Right renal pelvis (tissue), 4 donors: ENCODE results near the gene HOXD11. TPM values are rescaled to one million over a fixed set of nuclear protein-coding genes. Genes with fewer than 3 reads are reported as not detected.

ENCODE experiments used
- DNase-seq, 4 donors: peaks; one replicate each; pipeline ENCODE4 v3.0.0-alpha.2; 2013; ENCODE audit warnings: low read depth in 4 of 4, low spot score in 3 of 4, missing footprints in 1 of 4
- polyA plus RNA-seq, 4 donors: library from polyadenylated mRNA; unstranded; fragments of 120-200 nt; gene quantifications; one replicate each; pipeline ENCODE4 v1.2.1, GENCODE V29; 2013; ENCODE audit not compliant: insufficient read length in 4 of 4

The HOXD11 gene
- polyA plus RNA-seq, 4 donors, result 45.6 to 59.4 (median 58.4) TPM

DNA sequence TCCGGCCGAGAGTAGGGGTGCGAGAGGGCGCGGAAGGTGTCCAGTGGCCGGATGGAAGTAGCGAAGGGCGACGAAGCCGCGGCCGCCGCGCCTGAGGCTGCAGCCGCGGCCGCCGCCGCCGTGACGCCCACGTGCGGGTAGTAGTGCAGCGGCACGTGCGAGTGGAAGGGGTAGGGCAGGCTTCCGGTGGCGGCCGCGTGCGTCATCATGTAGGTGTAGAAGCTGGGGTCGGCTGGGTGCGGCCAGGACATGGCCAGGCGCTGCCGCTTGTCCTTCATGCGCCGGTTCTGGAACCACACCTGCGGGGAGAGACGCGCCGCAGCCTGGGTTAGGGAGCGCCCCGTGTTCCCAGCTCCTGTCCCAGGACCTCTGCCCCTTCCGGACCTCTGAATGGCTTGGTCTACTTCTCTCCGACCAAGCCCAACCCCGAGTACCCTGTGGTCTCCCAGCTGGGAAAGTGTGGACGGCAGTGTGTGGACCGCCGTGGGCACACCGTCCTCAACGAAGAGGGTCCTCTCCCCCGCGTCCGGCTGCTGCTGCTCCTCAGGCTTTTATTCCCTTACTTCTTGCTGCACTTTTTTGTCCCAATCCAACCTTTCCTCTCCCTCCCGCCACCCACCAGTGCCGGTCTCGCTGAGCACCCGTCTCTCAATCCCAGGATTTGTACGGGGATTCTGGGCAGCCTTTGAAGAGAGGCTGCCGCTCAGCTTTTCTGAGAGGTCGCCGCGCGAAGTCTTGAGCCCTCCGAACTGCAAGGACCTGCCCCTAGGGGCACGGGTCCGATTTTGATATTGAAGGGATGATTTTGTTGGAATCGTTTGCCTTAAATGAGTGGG, 26.3 kb upstream of the HOXD11 start:
- no peak for DNase-seq

GRCh38 chr2:176081376-176081836, 25.7 kb upstream of the HOXD11 start:
- DNase-seq, result no peak

- no peak for DNase-seq
These were observed 25.1 kb upstream of the HOXD11 start for GRCh38 chr2:176081837-176082524.

GRCh38 chr2:176082525-176082823, 24.6 kb upstream of the HOXD11 start:
- DNase-seq, result no peak

GRCh38 chr2:176082824-176083751, 24.0 kb upstream of the HOXD11 start:
- no peak for DNase-seq

DNA sequence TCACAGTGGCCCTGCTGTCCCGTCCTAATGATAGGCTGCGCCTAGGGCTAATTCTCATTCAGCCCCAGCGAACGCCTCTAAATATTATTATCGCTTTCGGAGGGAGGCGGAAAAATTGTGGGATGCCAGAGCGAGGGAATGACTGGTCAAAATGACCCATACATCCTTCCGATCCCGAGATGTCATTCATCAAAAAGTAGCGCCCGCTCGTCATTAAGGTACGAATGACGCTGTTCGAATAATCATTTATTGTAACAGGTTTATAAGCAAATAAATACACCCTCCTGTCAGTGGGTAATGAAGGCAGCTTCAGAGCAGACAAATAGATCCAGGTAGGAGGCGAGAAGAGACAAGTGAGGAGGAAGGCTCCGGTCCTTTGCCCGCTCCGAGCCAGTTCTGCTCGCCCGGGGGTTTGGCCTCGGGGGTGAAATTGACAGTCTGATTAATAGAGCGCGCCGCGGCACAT, 23.3 kb upstream of the HOXD11 start, which contains the start of gene EVX2:
EVX2 (minus strand) TSS at position 167 of the 466 bp plus-strand sequence. CDS start 186 bp downstream, outside the sequence.
- no peak for DNase-seq

- no peak for DNase-seq
These were observed 22.4 kb upstream of the HOXD11 start for GRCh38 chr2:176084611-176085119.

DNA sequence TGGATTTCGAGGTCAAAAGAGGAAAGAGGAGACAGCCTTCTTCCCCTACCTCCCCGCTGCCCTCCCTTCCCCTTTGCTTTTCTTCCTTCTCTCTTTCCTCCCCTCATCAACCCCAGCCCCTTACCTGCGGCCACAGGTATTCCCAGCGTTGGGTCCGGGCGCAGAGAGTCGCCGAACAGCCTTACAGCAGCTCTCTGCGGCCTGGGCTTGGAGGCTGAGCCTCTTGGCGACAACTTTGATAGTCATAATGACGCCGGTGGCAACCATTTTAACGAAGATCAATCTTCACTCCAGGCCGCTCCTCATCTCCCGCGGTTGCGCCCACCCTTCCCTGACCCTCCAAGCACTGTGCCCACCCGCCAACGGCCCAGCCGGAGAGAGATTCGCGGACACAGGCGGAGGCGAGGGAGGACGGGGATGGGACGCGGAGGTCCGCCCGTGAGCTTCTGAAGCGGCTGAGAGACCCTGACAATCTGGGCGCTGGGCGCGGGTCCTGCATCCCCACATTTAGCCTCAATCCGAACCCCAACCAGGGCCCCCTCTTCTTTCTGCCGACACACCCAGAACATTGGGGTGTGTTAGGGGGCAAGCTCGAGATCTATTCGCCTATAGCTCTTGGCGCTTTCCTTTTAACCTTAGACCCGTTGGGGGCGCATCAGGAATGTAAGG, 21.8 kb upstream of the HOXD11 start:
- no peak for DNase-seq

DNA sequence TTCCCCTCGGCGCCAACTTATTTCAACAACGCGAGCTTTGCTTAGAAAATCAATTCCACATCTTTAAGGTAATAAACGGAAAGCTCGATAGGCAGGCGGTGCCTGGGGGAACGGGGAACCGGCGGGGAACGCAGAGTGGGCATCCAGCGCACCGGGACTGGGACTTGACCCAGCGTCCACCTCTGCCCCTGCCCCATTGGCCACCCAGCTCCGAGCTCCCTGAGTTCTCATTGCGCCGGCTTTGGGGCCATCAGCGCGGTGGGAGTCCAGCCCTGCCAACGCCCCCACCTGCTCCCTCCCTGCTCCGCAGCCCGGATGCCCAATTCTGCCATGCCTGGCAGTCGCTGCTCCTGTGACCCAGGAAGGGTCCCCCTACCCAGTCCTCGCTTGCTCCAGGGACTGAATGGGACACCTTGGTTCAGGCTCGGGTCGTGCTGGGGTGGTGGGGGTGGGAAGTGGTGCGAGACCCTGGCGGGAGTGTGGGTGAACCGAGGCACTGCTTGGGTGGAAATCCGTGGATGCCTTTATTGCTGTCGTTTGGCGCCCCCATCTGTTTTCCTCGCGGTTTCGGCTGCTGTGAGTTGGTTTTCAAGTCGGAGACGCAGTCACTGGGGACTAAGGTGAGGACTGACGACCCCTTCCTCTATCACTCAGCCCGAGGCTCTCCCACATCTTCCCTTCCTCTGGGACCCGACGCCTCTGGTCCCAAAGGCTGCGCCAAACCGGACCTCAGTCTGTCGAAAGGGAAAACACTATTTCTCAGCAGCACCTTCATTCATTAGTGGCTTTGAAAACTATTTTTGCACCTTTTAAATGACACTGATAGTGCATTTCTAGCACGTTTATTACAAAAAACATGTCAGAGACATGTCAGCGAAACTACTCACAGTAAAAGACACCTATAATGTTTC, 21.0 kb upstream of the HOXD11 start:
- DNase-seq, result no peak

DNA sequence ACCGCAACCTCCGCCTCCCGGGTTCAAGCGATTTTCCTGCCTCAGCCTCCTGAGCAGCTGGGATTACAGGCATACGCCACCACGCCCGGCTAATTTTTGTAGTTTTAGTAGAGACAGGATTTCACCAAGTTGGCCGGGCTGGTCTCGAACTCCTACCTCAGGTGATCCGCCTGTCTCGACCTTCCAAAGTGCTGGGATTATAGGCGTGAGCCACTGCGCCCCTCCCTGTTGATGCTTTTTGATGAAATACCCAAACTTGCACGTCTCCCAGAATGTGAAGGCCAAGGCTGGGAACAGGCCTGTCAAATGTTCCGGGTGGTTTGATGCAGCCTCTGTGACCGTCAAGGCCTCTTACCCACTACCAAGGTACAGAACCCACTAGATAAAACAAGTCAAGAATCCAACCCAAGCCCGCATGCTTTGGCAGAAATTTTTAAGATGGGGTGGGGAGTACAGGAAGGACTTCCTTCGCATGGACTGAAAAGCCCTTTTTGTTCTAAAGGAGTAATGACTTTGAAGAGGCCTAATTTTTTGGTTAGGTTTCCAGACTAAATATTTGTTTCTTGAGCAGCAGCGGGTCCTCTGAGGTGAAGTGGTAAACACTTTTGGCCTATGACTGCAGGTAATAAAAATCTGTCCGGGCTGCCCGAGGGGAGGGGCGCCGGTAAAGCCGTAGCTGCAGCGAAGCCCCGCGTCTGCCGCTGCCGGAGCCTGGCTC, 19.6 kb upstream of the HOXD11 start:
- no peak for DNase-seq

DNA sequence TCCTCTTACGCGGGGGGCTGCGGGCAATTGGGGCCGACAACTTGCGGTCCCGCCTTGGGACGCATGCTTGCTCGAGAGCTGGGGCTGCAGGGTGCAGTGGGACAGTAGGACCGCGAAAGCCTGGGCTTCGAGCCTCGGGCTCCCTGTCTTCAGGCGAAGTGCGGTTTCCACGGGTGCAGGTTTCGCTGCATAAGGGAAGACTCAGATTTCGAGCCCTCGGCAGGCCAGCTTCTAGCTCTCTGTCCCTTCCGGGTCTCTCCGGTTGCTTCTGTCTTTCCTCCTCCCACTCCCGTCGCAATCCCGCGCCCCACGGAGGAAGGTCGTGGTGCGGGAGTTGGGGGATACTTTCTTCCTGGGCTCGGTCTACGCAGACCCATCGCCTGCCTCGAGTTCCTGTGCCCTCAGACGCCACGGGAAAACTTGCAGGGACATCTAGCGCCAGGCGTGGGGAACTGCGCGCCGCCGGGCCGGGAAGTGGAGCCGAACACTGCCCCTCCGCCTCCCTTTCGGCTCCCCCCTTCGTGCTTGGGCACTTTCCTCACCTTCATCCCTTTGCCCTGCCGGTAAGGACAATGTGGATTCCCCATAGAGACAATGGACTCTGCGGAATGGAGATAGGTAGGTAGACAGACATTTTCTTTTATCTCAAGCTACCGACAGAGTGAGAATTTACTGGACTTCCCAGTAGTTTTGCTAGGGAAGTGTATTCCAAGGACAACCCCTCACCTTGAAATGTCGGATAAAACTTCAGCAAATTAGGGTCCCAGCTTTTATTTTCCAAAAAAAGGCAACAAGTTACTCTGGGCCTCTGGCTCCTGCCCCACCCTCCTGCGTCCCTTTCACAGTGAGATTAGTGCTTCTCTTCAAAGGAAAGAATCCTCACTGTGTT, 18.8 kb upstream of the HOXD11 start:
- DNase-seq, result no peak

- no peak for DNase-seq
These were observed 17.9 kb upstream of the HOXD11 start for GRCh38 chr2:176088937-176089842.

DNA sequence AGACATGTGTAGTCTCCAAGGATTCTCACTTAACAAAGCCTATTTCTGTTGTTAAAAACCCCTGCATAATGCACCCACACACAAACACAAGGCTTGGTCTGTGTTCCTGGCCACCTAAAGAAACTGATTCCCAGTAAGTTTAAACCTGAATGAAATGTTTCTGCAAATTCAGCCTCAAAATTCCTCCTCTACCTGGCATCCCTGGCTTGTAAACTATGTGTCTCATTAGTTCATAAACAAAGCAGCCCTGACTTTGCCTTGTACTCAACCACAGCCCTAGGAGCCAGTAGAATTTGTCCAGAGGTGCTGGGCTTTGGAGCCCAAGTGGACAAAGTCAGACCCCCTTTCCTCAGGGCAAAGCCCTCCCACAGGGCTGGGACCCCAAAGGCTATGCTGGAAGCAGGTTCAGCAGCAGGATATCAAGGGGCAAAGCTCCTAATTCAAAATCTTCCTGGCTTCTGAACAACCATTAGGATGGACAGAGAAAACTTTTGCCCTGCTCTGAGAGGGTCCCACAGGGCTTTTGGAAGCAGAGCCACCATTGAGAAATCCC, 17.2 kb upstream of the HOXD11 start:
- no peak for DNase-seq

GRCh38 chr2:176090862-176091261, 16.2 kb upstream of the HOXD11 start:
- DNase-seq, result no peak

DNA sequence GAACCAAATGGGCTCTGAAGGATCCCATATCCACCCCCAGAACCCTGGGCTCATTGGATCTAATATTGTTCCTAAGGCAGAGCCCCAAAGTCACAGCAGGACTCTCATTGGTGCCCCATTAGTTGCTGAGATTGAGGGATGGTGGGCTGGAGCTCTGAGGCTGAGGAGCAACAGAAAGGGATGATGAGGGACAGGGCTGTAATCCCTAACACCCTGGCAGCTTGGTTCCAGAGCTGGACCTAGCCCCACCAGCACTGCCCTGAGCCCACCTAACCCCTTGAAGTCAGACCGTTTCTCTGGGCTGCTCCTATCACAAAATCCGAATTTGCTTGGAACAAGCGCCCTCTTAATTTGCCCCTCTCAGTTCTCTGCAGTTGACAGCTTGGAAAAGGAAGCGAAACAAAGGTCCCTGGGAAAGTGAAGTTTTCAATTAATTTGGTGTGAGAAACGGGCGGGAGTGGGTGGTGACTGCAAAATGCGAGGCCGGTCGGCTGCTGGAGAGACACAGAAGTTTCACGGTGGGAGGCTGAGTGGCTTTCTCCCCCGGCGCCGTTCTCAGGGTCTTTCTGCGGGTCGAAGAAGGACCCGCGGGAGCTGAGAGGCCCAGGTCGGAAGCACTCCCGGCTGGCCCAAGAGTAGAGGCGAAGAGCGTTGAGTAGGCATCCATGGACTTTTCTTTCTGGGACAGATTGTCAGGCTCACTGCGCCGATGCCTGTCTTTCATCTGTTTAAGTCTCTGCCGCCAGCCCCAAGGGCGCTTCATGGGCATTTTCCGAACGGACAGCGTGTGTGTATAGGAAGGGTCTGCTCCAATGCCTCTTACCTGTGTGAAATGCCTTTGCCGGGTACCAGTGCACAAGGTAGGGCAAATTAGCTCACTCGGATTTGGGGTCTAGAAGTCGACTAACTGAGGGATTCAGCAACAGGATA, 15.5 kb upstream of the HOXD11 start:
- DNase-seq, result no peak
